GM20000 (cell line): ENCODE data around the gene PRDM16.

Experiments
- DNase-seq: peaks from one replicate; pipeline ENCODE4 v3.0.0; 2012; ENCODE audit warnings: low spot score
- CTCF ChIP-seq: IDR thresholded peaks from 2 replicates; pipeline ENCODE4 v1.5.1; 2012; ENCODE audit warnings: mild to moderate bottlenecking, control low read depth; ENCODE audit errors: extremely low read depth, missing control alignments

Gene PRDM16

GRCh38 chr1:3403388-3404231 is 334.6 kb downstream of the PRDM16 start:
- no peak for TF ChIP-seq CTCF
- no peak for DNase-seq

- no peak for DNase-seq
- no peak for TF ChIP-seq CTCF
Observed at GRCh38 chr1:3404301-3404700, 335.3 kb downstream of the PRDM16 start.

- TF ChIP-seq CTCF, result no peak
- DNase-seq, result no peak
Observed at GRCh38 chr1:3404801-3405200, 335.8 kb downstream of the PRDM16 start.

- TF ChIP-seq CTCF, result no peak
- no peak for DNase-seq
Observed at GRCh38 chr1:3405491-3405890, 336.5 kb downstream of the PRDM16 start.

- no peak for TF ChIP-seq CTCF
- DNase-seq, result no peak
Observed at GRCh38 chr1:3405974-3406867, 337.2 kb downstream of the PRDM16 start.

GRCh38 chr1:3407021-3407420 is 338.0 kb downstream of the PRDM16 start:
- TF ChIP-seq CTCF, result no peak
- no peak for DNase-seq

GRCh38 chr1:3408751-3409266 is 339.8 kb downstream of the PRDM16 start:
- no peak for TF ChIP-seq CTCF
- no peak for DNase-seq
